Endothelial cell of umbilical vein (primary cell): ENCODE data around the gene AGT. TPM values are rescaled to one million over a fixed set of nuclear protein-coding genes. Genes with fewer than 3 reads are reported as not detected.

ENCODE experiments used
- BruUV-seq: library from RNA; stranded (reverse); fragments of 400-500 nt; replicated peaks from 2 replicates; lab custom pipeline; 2021; lab: Mats Ljungman, UMichigan
- CTCF ChIA-PET: fragments of 300-600, 350-600 bp; sonication (Branson Sonifier 250); formaldehyde crosslinking; loops from one replicate; lab custom pipeline; 2021; ENCODE audit warnings: antibody characterized with exemption, inconsistent platforms; lab: Charles Lee
- POLR2A ChIA-PET: fragments of 300-600, 350-600 bp; sonication (Branson Sonifier 250); formaldehyde crosslinking; loops from one replicate; lab custom pipeline; 2021; ENCODE audit warnings: antibody characterized with exemption, inconsistent platforms; lab: Charles Lee
- DNase-seq: peaks from one replicate; pipeline ENCODE4 v3.0.0-alpha.2; 2011; ENCODE audit warnings: low read depth, low spot score
- FAIRE-seq: peaks from 2 replicates; lab custom pipeline; 2011; peaks lifted over from hg19 to GRCh38; lab: Jason Lieb, UNC
- H2AFZ ChIP-seq: 2 replicates; pipeline ENCODE4 v1.6.0; 2012; ENCODE audit warnings: low read depth, low read length, control low read depth, inconsistent platforms
- H3K27ac ChIP-seq: 2 replicates; pipeline ENCODE4 v1.5.1; 2011; ENCODE audit warnings: low read depth, mild to moderate bottlenecking, control low read depth, low read length, moderate library complexity; ENCODE audit not compliant: insufficient read depth
- H3K27me3 ChIP-seq, 2 experiments: 2 replicates each; pipeline versions ENCODE4 v1.6.0 to v1.6.1; 2011; ENCODE audit warnings: low read length in 2 of 2, mixed read lengths in 1 of 2; ENCODE audit not compliant: control insufficient read depth in 2 of 2, insufficient read depth in 2 of 2
- H3K36me3 ChIP-seq, 2 experiments: 2 replicates in 1 of 2; 3 replicates in 1 of 2; pipeline ENCODE4 v1.5.1; 2011; ENCODE audit warnings: low read length in 2 of 2, mild to moderate bottlenecking in 1 of 2, moderate library complexity in 1 of 2; ENCODE audit not compliant: control insufficient read depth in 2 of 2, insufficient read depth in 2 of 2; ENCODE audit errors: extremely low read depth in 1 of 2
- H3K4me1 ChIP-seq: 3 replicates; pipeline ENCODE4 v1.5.1; 2011; ENCODE audit warnings: mild to moderate bottlenecking, low read length; ENCODE audit not compliant: control insufficient read depth, insufficient read depth; ENCODE audit errors: extremely low read depth
- H3K4me2 ChIP-seq: 2 replicates; pipeline ENCODE4 v1.6.1; 2011; ENCODE audit warnings: low read length, control low read depth, mixed read lengths; ENCODE audit not compliant: insufficient read depth
- H3K4me3 ChIP-seq, 3 experiments: fragments of 200-600 bp in 1 of 3; sonication (generic), shearing (Covaris generic) in 1 of 3; replicated peaks in 1 of 3; 2 replicates each; pipeline ENCODE4 v1.5.1; 2011 to 2016; ENCODE audit warnings: control low read depth in 3 of 3, low read length in 3 of 3, mild to moderate bottlenecking in 2 of 3, inconsistent platforms in 1 of 3, low read depth in 1 of 3, moderate library complexity in 1 of 3; ENCODE audit not compliant: insufficient read depth in 1 of 3
- H3K79me2 ChIP-seq: 2 replicates; pipeline ENCODE4 v1.6.0; 2012; ENCODE audit warnings: low read length, inconsistent platforms; ENCODE audit not compliant: control insufficient read depth, insufficient read depth
- H3K9ac ChIP-seq: replicated peaks from 2 replicates; pipeline ENCODE3; 2011; ENCODE audit warnings: low read length, control low read depth; ENCODE audit not compliant: insufficient read depth; ENCODE audit errors: extremely low read depth
- H3K9me1 ChIP-seq: replicated peaks from 3 replicates; pipeline ENCODE4 v1.6.0; 2011; ENCODE audit warnings: mild to moderate bottlenecking, low read length; ENCODE audit not compliant: control insufficient read depth, insufficient read depth; ENCODE audit errors: extremely low read depth
- H3K9me3 ChIP-seq: replicated peaks from 2 replicates; pipeline ENCODE4 v1.5.1; 2012; ENCODE audit warnings: low read length, inconsistent platforms; ENCODE audit not compliant: control insufficient read depth, insufficient read depth
- H4K20me1 ChIP-seq: replicated peaks from 2 replicates; pipeline ENCODE3; 2011; ENCODE audit warnings: mild to moderate bottlenecking, low read length; ENCODE audit not compliant: control insufficient read depth, insufficient read depth; ENCODE audit errors: extremely low read depth
- CTCF ChIP-seq, 2 donors: IDR thresholded peaks; 1 replicate in 1 of 2; 2 replicates in 1 of 2; pipeline ENCODE4 v1.5.1; 2011; ENCODE audit warnings: low read length in 2 of 2, mild to moderate bottlenecking in 2 of 2, moderate library complexity in 2 of 2, control low read depth in 1 of 2, inconsistent platforms in 1 of 2, low read depth in 1 of 2; ENCODE audit not compliant: insufficient read depth in 1 of 2; ENCODE audit errors: extremely low read depth in 1 of 2
- EZH2 ChIP-seq: IDR thresholded peaks from 2 replicates; pipeline ENCODE4 v1.6.1; 2012; ENCODE audit warnings: borderline replicate concordance, low read depth, mild to moderate bottlenecking, moderate library complexity, low read length, inconsistent platforms; ENCODE audit not compliant: severe bottlenecking
- FOS ChIP-seq: IDR thresholded peaks from 2 replicates; pipeline ENCODE4 v1.6.1; 2011; ENCODE audit warnings: mild to moderate bottlenecking, low read length, moderate library complexity, borderline replicate concordance; ENCODE audit not compliant: insufficient read depth
- GATA2 ChIP-seq: IDR thresholded peaks from 2 replicates; pipeline ENCODE4 v1.7.0; 2011; ENCODE audit warnings: low read depth, mild to moderate bottlenecking, moderate library complexity, mixed read lengths, low read length; ENCODE audit not compliant: insufficient read length, insufficient read depth
- JUN ChIP-seq: IDR thresholded peaks from 2 replicates; pipeline ENCODE4 v1.6.1; 2011; ENCODE audit warnings: borderline replicate concordance, low read depth; ENCODE audit not compliant: insufficient read length, insufficient read depth
- MAX ChIP-seq: IDR thresholded peaks from 2 replicates; pipeline ENCODE4 v1.6.1; 2011; ENCODE audit not compliant: insufficient read depth, insufficient read length
- MYC ChIP-seq: IDR thresholded peaks from one replicate; pipeline ENCODE4 v1.6.1; 2011; ENCODE audit warnings: mild to moderate bottlenecking, low read depth, low read length
- POLR2A ChIP-seq: IDR thresholded peaks from 2 replicates; pipeline ENCODE4 v1.6.1; 2012; ENCODE audit warnings: low read depth, mild to moderate bottlenecking, control low read depth, low read length
- POLR2AphosphoS5 ChIP-seq: IDR thresholded peaks from 2 replicates; pipeline ENCODE4 v1.6.1; 2012; ENCODE audit warnings: low read depth, mild to moderate bottlenecking, control low read depth, low read length, moderate library complexity; ENCODE audit not compliant: insufficient read depth
- dilution Hi-C: fragments of 300-500 bp; cut with MboI; formaldehyde crosslinking; loops from one replicate; pipeline ENCODE4 v1.15.0; 2019; ENCODE audit warnings: low sequenced_read_pairs; ENCODE audit not compliant: extremely low pct_ligation_motif_present
- intact Hi-C: fragments of 100-400 bp; cut with micrococcal nuclease; formaldehyde crosslinking; loops from one replicate; pipeline ENCODE4 v1.10.0; 2022
- polyA plus RNA-seq, 4 experiments: library from polyadenylated mRNA; depleted of rRNA in 3 of 4; stranded (reverse) in 3 of 4; unstranded in 1 of 4; fragments of >200 nt; gene quantifications; 2 replicates each; pipeline versions ENCODE4 v1.2.1 to v1.2.3, GENCODE V29; 2011 to 2012; ENCODE audit warnings: missing spikeins in 1 of 4
- total RNA-seq: library from RNA; stranded (reverse); gene quantifications from 2 replicates; pipeline ENCODE4 v1.2.3, GENCODE V29; 2021

AGT gene
- total and polyA plus RNA-seq, 2 donors (not counting 3 experiments of a cell fraction or from before 2014, with no cell fraction given), result not detected

GRCh38 chr1:230684146-230684545, 29.8 kb downstream of the AGT start:
- peaks cover 3 to 13% of the 10 kb centered on the region in 2 experiments for H3K36me3 ChIP-seq
- DNase-seq (no peak), FAIRE-seq (no peak)
- no peaks in the 10 kb centered on the region for H3K79me2 ChIP-seq
- TF ChIP-seq POLR2AphosphoS5 (no peak), JUN (no peak), GATA2 (no peak), MAX (no peak), FOS (no peak), EZH2 (no peak), MYC (no peak), POLR2A (no peak), CTCF (IDR thresholded peaks at IDR 0.05; ENCODE audit: extremely low read depth in 1 of 2, insufficient read depth in 1 of 2, low read depth in 1 of 2, low read length in 2 of 2) (no peak)
- dilution Hi-C loops (no loop called here), intact Hi-C loops (no loop called here)
- H4K20me1 ChIP-seq, result no peaks in the 10 kb centered on the region
- no peak overlapping the region for H2AFZ ChIP-seq
- no peak overlapping the region for H3K4me3 ChIP-seq
- ChIA-PET CTCF (no interaction called here), POLR2A (no interaction called here)
- no peak overlapping the region for H3K27ac ChIP-seq
- H3K4me1 ChIP-seq, result peaks cover 4% of the 10 kb centered on the region
- H3K9ac ChIP-seq, result no peak overlapping the region
- no TSS peak for BruUV-seq
- H3K4me2 ChIP-seq, result no peak overlapping the region
- no peaks in the 10 kb centered on the region for H3K9me3 ChIP-seq
- H3K27me3 ChIP-seq, result no peaks in the 10 kb centered on the region
- no peaks in the 10 kb centered on the region for H3K9me1 ChIP-seq
